Measurements from ENCODE around the gene NTF3. TPM values are rescaled to one million over a fixed set of nuclear protein-coding genes. Genes with fewer than 3 reads are reported as not detected.

Gene NTF3
- total and polyA plus RNA-seq, 2 of the 8 experiments (the other 6 are each of a cell fraction or from before 2014, with no cell fraction given): 1.4 to 2.3 TPM

GRCh38 chr12:5464096-5464495 lies 32.2 kb downstream of the NTF3 start:
- Histone ChIP-seq H3K9me3 (ENCODE audit: insufficient read depth in 2 of 2, low read depth in 1 of 2, low read length in 1 of 2) (no peaks in the 10 kb centered on the region), H3K9ac (replicated peaks in 1 of 4; ENCODE audit: extremely low read depth in 1 of 4, low read depth in 3 of 4, low read length in 3 of 4) (no peak overlapping the region), H3K4ac (replicated peaks; ENCODE audit: insufficient read length, low read depth, low read length) (no peak overlapping the region), H2BK5ac (ENCODE audit: low read depth, low read length) (no peak overlapping the region), H3K36me3 (ENCODE audit: control insufficient read depth in 2 of 4, insufficient read depth in 4 of 4, low read length in 3 of 4) (no peaks in the 10 kb centered on the region), H2BK120ac (replicated peaks; ENCODE audit: low read depth, low read length) (no peak overlapping the region), H4K8ac (ENCODE audit: extremely low read depth, insufficient read depth, low read length) (no peak overlapping the region), H3K4me3 (ENCODE audit: extremely low read depth in 1 of 4, insufficient read depth in 2 of 4, low read depth in 3 of 4, low read length in 4 of 4) (no peak overlapping the region), H2BK12ac (ENCODE audit: low read depth, low read length) (no peak overlapping the region), H3K14ac (ENCODE audit: insufficient read length) (no peak overlapping the region), H4K20me1 (replicated peaks in 1 of 2; ENCODE audit: control insufficient read depth in 1 of 2, insufficient read depth in 2 of 2, low read length in 2 of 2) (no peaks in the 10 kb centered on the region), H4K5ac (ENCODE audit: insufficient read length, low read depth, low read length) (no peak overlapping the region), H4K91ac (replicated peaks; ENCODE audit: insufficient read length, low read length) (no peak overlapping the region), H3K79me1 (ENCODE audit: low read depth, low read length) (no peaks in the 10 kb centered on the region; the same call in 1 of the 2 replicates), H3K4me1 (replicated peaks in 1 of 4; ENCODE audit: control insufficient read depth in 3 of 4, insufficient read depth in 4 of 4, low read length in 3 of 4) (peaks cover 0 to 3% (median 0%) of the 10 kb centered on the region in 4 experiments; a peak in 1 of 7 replicates), H2AK5ac (ENCODE audit: low read depth, low read length) (no peak overlapping the region), H3K27ac (ENCODE audit: low read depth, low read length) (no peak overlapping the region), H2BK15ac (ENCODE audit: low read length) (no peak overlapping the region), H3K18ac (ENCODE audit: extremely low read depth, low read length) (no peak overlapping the region), H2AFZ (ENCODE audit: low read length) (no peak overlapping the region), H3K56ac (replicated peaks; ENCODE audit: insufficient read length, low read depth, low read length) (no peak overlapping the region), H3K79me2 (ENCODE audit: control insufficient read depth in 1 of 2, insufficient read depth in 2 of 2, low read length in 2 of 2) (no peaks in the 10 kb centered on the region), H3K23me2 (ENCODE audit: low read depth, low read length) (no peaks in the 10 kb centered on the region), H3K27me3 (replicated peaks in 1 of 4; ENCODE audit: control insufficient read depth in 3 of 4, extremely low read depth in 1 of 4, insufficient read depth in 3 of 4, low read length in 3 of 4) (no peaks in the 10 kb centered on the region), H3K4me2 (ENCODE audit: insufficient read depth in 1 of 2, low read depth in 2 of 2, low read length in 2 of 2) (no peak overlapping the region), H3K23ac (ENCODE audit: insufficient read length) (no peak overlapping the region), H2BK20ac (ENCODE audit: low read length) (no peak overlapping the region)
- 84% methylated on average over 2 of the region's 2 CpGs; no CpG with 5 or more reads in 1 of the 2 experiments for WGBS, 2 experiments (ENCODE audit: extremely low coverage in 1 of 2, insufficient coverage in 1 of 2, insufficient read length in 1 of 2, insufficient replicate concordance in 2 of 2, low coverage in 1 of 2, low lambda C conversion rate in 2 of 2, missing lambda C conversion rate in 1 of 2)
- FAIRE-seq (no peak), DNase-seq (ENCODE audit: low read depth in 1 of 2, low spot score in 2 of 2) (no peak)
- CTCF ChIA-PET (ENCODE audit: partially characterized antibody): interaction anchor here (0.8 to 3.9 kb wide), 2 partner anchors 21 to 35 kb away, joined by 3 to 16 read pairs; no protein-coding TSS in a partner anchor
- POLR2A ChIA-PET (ENCODE audit: partially characterized antibody): no interaction called here
- TF ChIP-seq RBBP5 (IDR thresholded peaks at IDR 0.05; ENCODE audit: borderline replicate concordance, low read depth, low read length) (no peak), ATF2 (IDR thresholded peaks at IDR 0.05; ENCODE audit: low read length) (no peak), KDM5A (IDR thresholded peaks at IDR 0.05; ENCODE audit: low read length) (no peak), HDAC2 (IDR thresholded peaks at IDR 0.05; ENCODE audit: borderline replicate concordance in 1 of 2, low read depth in 2 of 2, low read length in 2 of 2) (no peak)
